Esophagus squamous epithelium (tissue), 4 donors: Measurements from ENCODE around the gene NXF2B.

Experiments
- CTCF ChIP-seq, 6 experiments: fragments of 450-650 bp in 4 of 6; fragments of 200-600 bp in 2 of 6; sonication (generic) in 2 of 6; IDR thresholded peaks; one replicate each; pipeline ENCODE4 v1.5.1; 2016 to 2019; ENCODE audit warnings: antibody characterized with exemption in 6 of 6, mild to moderate bottlenecking in 4 of 6, moderate library complexity in 4 of 6
- POLR2A ChIP-seq, 4 donors: fragments of 450-650 bp; IDR thresholded peaks; one replicate each; pipeline ENCODE4 v1.6.1; 2017; ENCODE audit warnings: antibody characterized with exemption in 4 of 4, mild to moderate bottlenecking in 4 of 4, moderate library complexity in 3 of 4

GRCh38 chrX:102339312-102340298 lies 100.2 kb downstream of the NXF2B start:
- no peak for TF ChIP-seq CTCF (IDR thresholded peaks at IDR 0.05)
- TF ChIP-seq POLR2A (IDR thresholded peaks at IDR 0.05), result no peak
